HepG2 (cell line): ENCODE measurements around the gene TMIGD2. TPM values are rescaled to one million over a fixed set of nuclear protein-coding genes. Genes with fewer than 3 reads are reported as not detected.

Experiments
- CEBPG ChIP-seq: IDR thresholded peaks from 2 replicates; pipeline ENCODE4 v1.6.1; 2016
- ETS1 ChIP-seq: sonication (generic); formaldehyde crosslinking; IDR thresholded peaks from 2 replicates; pipeline ENCODE4 v1.4.0; 2020; ENCODE audit warnings: missing genetic modification reagents
- HOXA3 ChIP-seq: sonication (generic); formaldehyde crosslinking; IDR thresholded peaks from 2 replicates; pipeline ENCODE4 v1.5.0; 2020; ENCODE audit warnings: missing genetic modification reagents
- NCOA2 ChIP-seq: sonication (generic); formaldehyde crosslinking; IDR thresholded peaks from 2 replicates; pipeline ENCODE4 v1.8.0; 2022; ENCODE audit warnings: inconsistent platforms
- SAP130 ChIP-seq: IDR thresholded peaks from 2 replicates; pipeline ENCODE4 v1.6.1; 2016; ENCODE audit warnings: low read depth
- SMARCC2 ChIP-seq: fragments of 450-650 bp; IDR thresholded peaks from 2 replicates; pipeline ENCODE4 v1.6.1; 2017; ENCODE audit warnings: antibody characterized with exemption, mild to moderate bottlenecking
- UBTF ChIP-seq: sonication (generic); formaldehyde crosslinking; IDR thresholded peaks from 2 replicates; pipeline ENCODE4 v1.4.0; 2020; ENCODE audit warnings: mild to moderate bottlenecking, missing genetic modification reagents
- ZBTB44 ChIP-seq: sonication (generic); formaldehyde crosslinking; IDR thresholded peaks from 2 replicates; pipeline ENCODE4 v1.4.0; 2020; ENCODE audit warnings: missing genetic modification reagents
- polyA plus RNA-seq, 8 experiments: library from polyadenylated mRNA; depleted of rRNA in 3 of 8; stranded (reverse) in 7 of 8; unstranded in 1 of 8; fragments of >200 nt; fragmentation: Illumina TruSeq in 4 of 8; extraction: Trizol in 4 of 8; gene quantifications; 2 replicates each; pipeline versions ENCODE4 v1.2.1 to v1.2.3, GENCODE V29; 2011 to 2016; ENCODE audit warnings: low read depth in 4 of 8, missing spikeins in 1 of 8, mixed read lengths in 1 of 8; ENCODE audit not compliant: insufficient read depth in 1 of 8
- total RNA-seq, 5 experiments: library from RNA; depleted of rRNA; stranded (reverse); fragments of >200 nt; fragmentation: Illumina TruSeq; extraction: Trizol; gene quantifications; 2 replicates each; pipeline ENCODE4 v1.2.3, GENCODE V29; 2016; ENCODE audit warnings: low read depth in 1 of 5
- TF ChIP-seq, protein P1 (sequence below), 2 experiments: sonication (generic) in 1 of 2; formaldehyde crosslinking in 1 of 2; IDR thresholded peaks; 2 replicates each; pipeline versions ENCODE4 v1.6.1 to v1.9.0; 2014 to 2022; ENCODE audit warnings: antibody characterized with exemption in 1 of 2, borderline replicate concordance in 1 of 2, inconsistent platforms in 1 of 2, low read depth in 1 of 2, missing genetic modification reagents in 1 of 2
- TF ChIP-seq, protein P2 (sequence below): sonication (generic); formaldehyde crosslinking; IDR thresholded peaks from 2 replicates; pipeline ENCODE4 v1.8.1; 2023; ENCODE audit warnings: missing genetic modification reagents, inconsistent platforms, borderline replicate concordance
- TF ChIP-seq, protein P3 (sequence below): sonication (generic); formaldehyde crosslinking; IDR thresholded peaks from 2 replicates; pipeline ENCODE4 v1.4.0; 2020; ENCODE audit warnings: missing genetic modification reagents, low read depth, mild to moderate bottlenecking, borderline replicate concordance
- TF ChIP-seq, protein P4 (sequence below): sonication (generic); formaldehyde crosslinking; IDR thresholded peaks from 2 replicates; pipeline ENCODE4 v1.8.0; 2022; ENCODE audit warnings: mild to moderate bottlenecking, missing genetic modification reagents, moderate library complexity

Gene TMIGD2
- total and polyA plus RNA-seq, 2 of the 13 experiments (the other 11 are each of a cell fraction or from before 2014, with no cell fraction given) = 0.11 to 1.0 TPM

DNA sequence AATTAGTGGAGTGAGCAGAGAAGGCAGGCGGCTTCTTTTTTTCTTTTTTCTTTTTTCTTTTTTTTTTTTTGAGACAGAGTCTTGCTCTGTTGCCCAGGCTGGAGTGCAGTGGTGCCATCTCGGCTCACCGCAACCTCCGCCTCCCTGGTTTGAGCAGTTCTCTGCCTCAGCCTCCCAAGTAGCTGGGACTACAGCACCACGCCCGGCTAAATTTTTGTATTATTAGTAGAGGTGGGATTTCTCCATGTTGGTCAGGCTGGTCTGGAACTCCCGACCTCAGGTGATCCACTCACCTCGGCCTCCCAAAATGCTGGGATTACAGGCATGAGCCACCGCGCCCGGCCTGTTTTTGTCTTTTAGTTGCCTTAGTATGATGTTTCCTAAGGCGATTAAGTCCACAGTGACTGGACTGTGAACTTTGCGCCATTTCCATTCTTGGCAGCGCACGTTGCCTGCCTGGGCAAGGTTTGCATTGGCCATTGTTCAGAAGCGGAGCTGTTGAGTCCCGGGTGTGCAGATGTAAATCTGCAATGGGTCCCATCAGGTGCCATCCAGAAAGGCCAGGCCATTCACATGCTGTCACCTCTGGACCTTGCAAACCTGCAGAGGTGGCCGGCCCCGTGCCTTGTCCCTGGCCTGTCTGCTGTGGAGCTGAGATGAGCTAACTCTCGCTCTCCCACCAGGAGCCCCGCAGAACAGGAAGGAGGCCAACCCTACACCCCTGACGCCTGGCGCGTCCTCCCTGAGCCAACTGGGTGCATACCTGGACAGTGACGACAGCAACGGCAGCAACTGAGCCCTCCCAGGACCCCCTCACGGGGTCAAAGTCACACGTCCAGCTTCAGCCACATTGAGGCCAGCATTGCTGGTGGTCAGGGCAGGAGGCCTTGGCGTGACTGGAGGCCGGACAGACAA lies 34.0 kb downstream of the TMIGD2 start (continued):
- peak; percentile 33; the same call in 1 of the 2 replicates for TF ChIP-seq UBTF
- TF ChIP-seq, protein P1, sequence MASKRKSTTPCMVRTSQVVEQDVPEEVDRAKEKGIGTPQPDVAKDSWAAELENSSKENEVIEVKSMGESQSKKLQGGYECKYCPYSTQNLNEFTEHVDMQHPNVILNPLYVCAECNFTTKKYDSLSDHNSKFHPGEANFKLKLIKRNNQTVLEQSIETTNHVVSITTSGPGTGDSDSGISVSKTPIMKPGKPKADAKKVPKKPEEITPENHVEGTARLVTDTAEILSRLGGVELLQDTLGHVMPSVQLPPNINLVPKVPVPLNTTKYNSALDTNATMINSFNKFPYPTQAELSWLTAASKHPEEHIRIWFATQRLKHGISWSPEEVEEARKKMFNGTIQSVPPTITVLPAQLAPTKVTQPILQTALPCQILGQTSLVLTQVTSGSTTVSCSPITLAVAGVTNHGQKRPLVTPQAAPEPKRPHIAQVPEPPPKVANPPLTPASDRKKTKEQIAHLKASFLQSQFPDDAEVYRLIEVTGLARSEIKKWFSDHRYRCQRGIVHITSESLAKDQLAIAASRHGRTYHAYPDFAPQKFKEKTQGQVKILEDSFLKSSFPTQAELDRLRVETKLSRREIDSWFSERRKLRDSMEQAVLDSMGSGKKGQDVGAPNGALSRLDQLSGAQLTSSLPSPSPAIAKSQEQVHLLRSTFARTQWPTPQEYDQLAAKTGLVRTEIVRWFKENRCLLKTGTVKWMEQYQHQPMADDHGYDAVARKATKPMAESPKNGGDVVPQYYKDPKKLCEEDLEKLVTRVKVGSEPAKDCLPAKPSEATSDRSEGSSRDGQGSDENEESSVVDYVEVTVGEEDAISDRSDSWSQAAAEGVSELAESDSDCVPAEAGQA (IDR thresholded peaks at IDR 0.05; ENCODE audit: low read depth) = peak; percentile 28; the same call in 1 of the 2 replicates
- TF ChIP-seq, protein P1 (CRISPR knock-in tag; IDR thresholded peaks at IDR 0.05; ENCODE audit: borderline replicate concordance) = no peak
- TF ChIP-seq NCOA2 = no peak
- no peak for TF ChIP-seq SMARCC2
- TF ChIP-seq HOXA3 (CRISPR knock-in tag) = peak; percentile 28; the same call in 1 of the 2 replicates
- 0 out of 2 replicates have a peak, but pooled peaks have one; percentile 5 for TF ChIP-seq CEBPG (CRISPR knock-in tag)
- TF ChIP-seq, protein P2, sequence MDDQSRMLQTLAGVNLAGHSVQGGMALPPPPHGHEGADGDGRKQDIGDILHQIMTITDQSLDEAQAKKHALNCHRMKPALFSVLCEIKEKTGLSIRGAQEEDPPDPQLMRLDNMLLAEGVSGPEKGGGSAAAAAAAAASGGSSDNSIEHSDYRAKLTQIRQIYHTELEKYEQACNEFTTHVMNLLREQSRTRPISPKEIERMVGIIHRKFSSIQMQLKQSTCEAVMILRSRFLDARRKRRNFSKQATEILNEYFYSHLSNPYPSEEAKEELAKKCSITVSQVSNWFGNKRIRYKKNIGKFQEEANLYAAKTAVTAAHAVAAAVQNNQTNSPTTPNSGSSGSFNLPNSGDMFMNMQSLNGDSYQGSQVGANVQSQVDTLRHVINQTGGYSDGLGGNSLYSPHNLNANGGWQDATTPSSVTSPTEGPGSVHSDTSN (CRISPR knock-in tag) = no peak
- no peak; the same call in 1 of the 2 replicates for TF ChIP-seq SAP130 (CRISPR knock-in tag)
- no peak for TF ChIP-seq ETS1
- TF ChIP-seq ZBTB44 = no peak
- TF ChIP-seq, protein P3, sequence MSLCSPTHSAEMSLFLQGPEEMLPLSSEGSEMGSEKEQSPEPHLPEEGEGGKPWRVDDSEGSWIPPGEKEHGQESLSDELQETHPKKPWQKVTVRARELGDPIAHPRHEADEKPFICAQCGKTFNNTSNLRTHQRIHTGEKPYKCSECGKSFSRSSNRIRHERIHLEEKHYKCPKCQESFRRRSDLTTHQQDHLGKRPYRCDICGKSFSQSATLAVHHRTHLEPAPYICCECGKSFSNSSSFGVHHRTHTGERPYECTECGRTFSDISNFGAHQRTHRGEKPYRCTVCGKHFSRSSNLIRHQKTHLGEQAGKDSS = no peak
- TF ChIP-seq, protein P4, sequence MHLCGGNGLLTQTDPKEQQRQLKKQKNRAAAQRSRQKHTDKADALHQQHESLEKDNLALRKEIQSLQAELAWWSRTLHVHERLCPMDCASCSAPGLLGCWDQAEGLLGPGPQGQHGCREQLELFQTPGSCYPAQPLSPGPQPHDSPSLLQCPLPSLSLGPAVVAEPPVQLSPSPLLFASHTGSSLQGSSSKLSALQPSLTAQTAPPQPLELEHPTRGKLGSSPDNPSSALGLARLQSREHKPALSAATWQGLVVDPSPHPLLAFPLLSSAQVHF (CRISPR knock-in tag) = no peak
